ENCODE data around the gene SPPL3.

DNA sequence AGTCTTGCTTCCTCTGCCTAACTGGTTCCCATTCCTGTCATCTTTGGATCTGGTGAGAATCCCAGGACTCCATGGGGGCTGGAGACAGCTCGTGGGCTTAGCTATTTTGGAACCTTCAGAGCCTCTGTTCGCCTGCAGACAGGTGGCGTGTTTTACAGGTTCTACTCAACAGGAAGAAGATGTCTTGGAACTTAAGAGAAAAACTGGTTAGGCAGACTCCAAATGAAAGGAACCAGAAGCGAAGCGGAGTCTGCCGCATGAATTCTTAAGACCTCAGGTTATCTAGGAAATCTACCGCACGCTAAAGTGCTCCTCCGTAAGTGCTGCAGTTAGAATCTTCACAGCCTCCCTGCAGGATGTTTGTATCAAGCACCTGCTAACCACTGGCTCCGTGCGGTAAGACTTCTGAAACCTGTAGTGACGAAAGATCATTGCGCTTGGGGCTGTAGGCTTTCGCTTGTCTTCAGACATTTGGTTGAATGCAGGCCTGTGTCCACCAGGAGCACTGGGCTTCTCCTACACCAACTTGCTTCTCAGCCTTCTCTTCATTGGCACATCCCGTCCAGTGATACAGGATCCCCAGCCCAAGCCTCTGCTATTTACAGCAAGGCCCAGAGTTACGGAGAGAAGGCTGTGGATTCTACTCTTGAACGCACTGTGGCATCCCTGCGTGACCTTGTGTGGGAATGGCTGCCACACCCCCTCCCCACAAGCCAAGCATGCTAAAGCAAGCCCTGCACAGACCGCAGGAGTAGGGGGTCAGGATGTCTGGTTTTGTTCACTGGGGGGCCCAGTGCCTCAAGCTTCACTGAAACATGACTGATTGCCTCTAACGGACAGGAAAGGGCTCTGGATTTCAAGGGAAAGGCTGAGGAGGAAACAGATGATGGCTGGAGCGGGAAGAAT, 143.6 kb downstream of the SPPL3 start:
- TF ChIP-seq ZFP30 (CRISPR knock-in tag; IDR thresholded peaks at IDR 0.05) (no peak), PATZ1 (CRISPR knock-in tag; IDR thresholded peaks at IDR 0.05; ENCODE audit: borderline replicate concordance) (no peak), RARB (CRISPR knock-in tag; IDR thresholded peaks at IDR 0.05) (no peak), BACH2 (CRISPR knock-in tag; IDR thresholded peaks at IDR 0.05; ENCODE audit: borderline replicate concordance) (no peak), ZNF565 (CRISPR knock-in tag; conservative IDR thresholded peaks at IDR 0.05; ENCODE audit: low read depth) (no peak), TSHZ2 (CRISPR knock-in tag; IDR thresholded peaks at IDR 0.05) (no peak), CREB5 (CRISPR knock-in tag; IDR thresholded peaks at IDR 0.05; ENCODE audit: low read depth) (no peak), ARNTL (CRISPR knock-in tag; IDR thresholded peaks at IDR 0.05; ENCODE audit: borderline replicate concordance, low read depth) (no peak), ZNF70 (CRISPR knock-in tag; IDR thresholded peaks at IDR 0.05) (no peak)

All from SK-N-SH treated with all-trans-retinoic acid at 6 μM for 48 hours (cell line).